GM12878 (cell line): ENCODE data around the gene MAGI2.

Experiments used
- NR2F1 ChIP-seq: fragments of 450-650 bp; conservative IDR thresholded peaks from 2 replicates; pipeline ENCODE4 v1.6.1; 2017; ENCODE audit warnings: mild to moderate bottlenecking
- TAF1 ChIP-seq: IDR thresholded peaks from 2 replicates; pipeline ENCODE4 v1.6.1; 2011; ENCODE audit warnings: mild to moderate bottlenecking, low read depth, low read length, borderline replicate concordance

DNA sequence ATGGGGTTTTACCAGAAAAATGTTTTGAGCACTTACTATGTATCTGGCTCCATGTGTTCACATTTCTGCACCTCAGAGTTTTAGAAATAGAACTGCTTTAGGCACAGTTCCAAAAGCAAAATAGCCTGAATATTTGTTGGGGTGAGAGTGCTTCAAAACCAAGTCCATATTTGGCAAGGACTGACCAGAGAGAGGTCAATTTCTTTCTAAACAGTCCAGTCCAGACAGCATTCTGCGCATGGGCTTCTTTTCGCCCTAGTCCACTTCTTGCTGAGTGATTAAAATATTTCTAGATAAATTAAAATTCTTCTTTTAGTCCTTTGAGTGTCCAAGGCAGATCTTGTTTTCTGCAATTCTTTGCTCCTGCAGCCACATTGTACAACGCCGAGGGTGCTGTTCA is 1227.9 kb downstream of the MAGI2 start:
- no peak for TF ChIP-seq TAF1
- TF ChIP-seq NR2F1: no peak
